Calu3 (cell line): ENCODE data around the gene GPI. TPM values are rescaled to one million over a fixed set of nuclear protein-coding genes. Genes with fewer than 3 reads are reported as not detected.
"Not testable (repeated sequence)": the region's sequence is repeated elsewhere in the genome, so short reads cannot be mapped to it uniquely, and the experiment has no call there.

ENCODE experiments used
- BruUV-seq: library from RNA; stranded (reverse); fragments of 400-500 nt; replicated peaks from 2 replicates; lab custom pipeline; 2021; lab: Mats Ljungman, UMichigan
- CTCF ChIA-PET: fragments of 300-600 bp; sonication (Branson Sonifier 250); formaldehyde crosslinking; loops from one replicate; lab custom pipeline; 2022; ENCODE audit warnings: antibody characterized with exemption; lab: Charles Lee
- DNase-seq: peaks from one replicate; pipeline ENCODE4 v3.0.0; 2022
- H3K27ac Mint-ChIP-seq: one replicate; pipeline ENCODE4 v1.8.0; 2022; ENCODE audit warnings: mixed read lengths; ENCODE audit not compliant: unreplicated experiment
- H3K27me3 Mint-ChIP-seq: one replicate; pipeline ENCODE4 v1.8.0; 2022; ENCODE audit warnings: mixed read lengths; ENCODE audit not compliant: unreplicated experiment
- H3K36me3 Mint-ChIP-seq: one replicate; pipeline ENCODE4 v1.8.0; 2022; ENCODE audit warnings: mild to moderate bottlenecking, moderate library complexity, mixed read lengths; ENCODE audit not compliant: insufficient read depth, unreplicated experiment
- H3K4me1 Mint-ChIP-seq: one replicate; pipeline ENCODE4 v1.8.0; 2022; ENCODE audit warnings: mild to moderate bottlenecking, low read depth, mixed read lengths; ENCODE audit not compliant: unreplicated experiment
- H3K4me3 Mint-ChIP-seq: one replicate; pipeline ENCODE4 v1.8.0; 2022; ENCODE audit warnings: mild to moderate bottlenecking, low read depth, moderate library complexity, mixed read lengths; ENCODE audit not compliant: unreplicated experiment
- H3K9me3 Mint-ChIP-seq: one replicate; pipeline ENCODE4 v1.8.0; 2022; ENCODE audit warnings: low read depth, mixed read lengths; ENCODE audit not compliant: unreplicated experiment
- intact Hi-C: fragments of 100-400 bp; cut with micrococcal nuclease; formaldehyde crosslinking; loops from one replicate; pipeline ENCODE4 v1.10.0; 2022; ENCODE audit not compliant: unreplicated experiment
- total RNA-seq: library from RNA; stranded (reverse); gene quantifications from 2 replicates; pipeline ENCODE4 v1.2.3, GENCODE V29; 2022
- TF ChIP-seq, protein P1 (sequence below): fragments of 200-600 bp; IDR thresholded peaks from one replicate; pipeline ENCODE4 v1.8.0; 2022; ENCODE audit warnings: antibody characterized with exemption; ENCODE audit not compliant: unreplicated experiment

GPI gene
- total RNA-seq, 1 experiment from 2014 or later = 375 TPM

DNA sequence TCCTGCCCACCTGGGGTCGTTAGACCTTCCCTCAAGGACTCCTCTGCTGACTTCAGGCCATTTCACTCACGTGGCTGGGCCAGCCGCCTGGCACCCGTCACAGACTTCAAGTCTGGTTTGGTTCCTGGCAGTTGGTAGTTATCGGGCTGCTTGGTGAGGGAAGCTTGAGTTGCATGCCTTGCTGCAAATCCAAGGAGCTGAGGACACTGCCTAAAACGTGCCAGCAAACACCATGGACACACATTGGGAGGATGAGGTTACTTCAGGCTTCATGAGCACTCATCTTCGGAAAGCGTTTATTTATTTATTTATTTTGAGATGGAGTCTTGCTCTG, 2.6 kb downstream of the GPI start:
- CTCF ChIA-PET = no interaction called here
- intact Hi-C loops = no loop called here
- Mint-ChIP-seq H3K9me3 (no peaks in the 10 kb centered on the region), H3K27me3 (no peaks in the 10 kb centered on the region), H3K36me3 (peaks cover 67% of the 10 kb centered on the region), H3K4me3 (no peak overlapping the region), H3K27ac (peak overlapping the region; percentile 23), H3K4me1 (peaks cover 24% of the 10 kb centered on the region)
- DNase-seq = no peak
- TF ChIP-seq, protein P1, sequence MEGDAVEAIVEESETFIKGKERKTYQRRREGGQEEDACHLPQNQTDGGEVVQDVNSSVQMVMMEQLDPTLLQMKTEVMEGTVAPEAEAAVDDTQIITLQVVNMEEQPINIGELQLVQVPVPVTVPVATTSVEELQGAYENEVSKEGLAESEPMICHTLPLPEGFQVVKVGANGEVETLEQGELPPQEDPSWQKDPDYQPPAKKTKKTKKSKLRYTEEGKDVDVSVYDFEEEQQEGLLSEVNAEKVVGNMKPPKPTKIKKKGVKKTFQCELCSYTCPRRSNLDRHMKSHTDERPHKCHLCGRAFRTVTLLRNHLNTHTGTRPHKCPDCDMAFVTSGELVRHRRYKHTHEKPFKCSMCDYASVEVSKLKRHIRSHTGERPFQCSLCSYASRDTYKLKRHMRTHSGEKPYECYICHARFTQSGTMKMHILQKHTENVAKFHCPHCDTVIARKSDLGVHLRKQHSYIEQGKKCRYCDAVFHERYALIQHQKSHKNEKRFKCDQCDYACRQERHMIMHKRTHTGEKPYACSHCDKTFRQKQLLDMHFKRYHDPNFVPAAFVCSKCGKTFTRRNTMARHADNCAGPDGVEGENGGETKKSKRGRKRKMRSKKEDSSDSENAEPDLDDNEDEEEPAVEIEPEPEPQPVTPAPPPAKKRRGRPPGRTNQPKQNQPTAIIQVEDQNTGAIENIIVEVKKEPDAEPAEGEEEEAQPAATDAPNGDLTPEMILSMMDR = no peak
- BruUV-seq = no TSS peak

DNA sequence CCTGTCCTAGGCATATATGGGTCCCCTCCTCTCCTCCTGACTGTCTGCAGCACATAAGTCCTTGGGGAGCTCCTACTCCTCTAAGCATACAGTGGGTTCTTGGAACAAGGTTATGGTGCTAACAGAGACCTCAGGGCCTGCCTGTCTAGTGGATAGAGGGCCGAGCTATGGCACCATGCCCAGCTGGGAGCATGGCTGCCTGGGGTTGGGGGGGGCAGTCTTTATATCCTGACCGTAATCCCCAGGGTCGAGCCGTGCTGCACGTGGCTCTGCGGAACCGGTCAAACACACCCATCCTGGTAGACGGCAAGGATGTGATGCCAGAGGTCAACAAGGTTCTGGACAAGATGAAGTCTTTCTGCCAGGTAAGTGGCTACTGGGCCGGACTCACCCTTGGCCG, 3.3 kb downstream of the GPI start:
- peak overlapping the region; percentile 23 for H3K27ac Mint-ChIP-seq
- H3K9me3 Mint-ChIP-seq = no peaks in the 10 kb centered on the region
- peaks cover 24% of the 10 kb centered on the region for H3K4me1 Mint-ChIP-seq
- peaks cover 72% of the 10 kb centered on the region for H3K36me3 Mint-ChIP-seq
- BruUV-seq = no TSS peak
- no peak overlapping the region for H3K4me3 Mint-ChIP-seq
- TF ChIP-seq, protein P1 = no peak
- no peak for DNase-seq
- intact Hi-C loops = no loop called here
- CTCF ChIA-PET = interaction anchor here (0.6 kb wide), 1 partner anchor 458 kb away, joined by 7 read pairs; no protein-coding TSS in a partner anchor
- H3K27me3 Mint-ChIP-seq = no peaks in the 10 kb centered on the region

DNA sequence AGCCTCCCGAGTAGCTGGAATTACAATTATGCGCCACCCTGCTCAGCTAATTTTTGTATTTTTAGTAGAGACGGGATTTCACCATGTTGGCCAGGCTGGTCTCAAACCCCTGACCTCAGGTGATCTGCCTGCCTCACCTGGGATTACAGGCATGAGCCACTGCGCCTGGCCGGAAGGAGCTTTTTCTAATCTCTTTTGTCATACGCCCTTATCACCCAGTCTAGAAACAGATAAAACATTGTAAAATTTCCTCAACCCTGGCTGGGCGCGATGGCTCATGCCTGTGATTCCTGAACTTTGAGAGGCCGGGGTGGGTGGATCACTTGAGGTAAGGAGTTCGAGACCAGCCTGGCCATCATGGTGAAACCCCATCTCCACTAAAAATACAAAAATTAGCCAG, 4.2 kb downstream of the GPI start:
- H3K27me3 Mint-ChIP-seq, H3K9me3 Mint-ChIP-seq, intact Hi-C loops, H3K27ac Mint-ChIP-seq, BruUV-seq, H3K4me3 Mint-ChIP-seq, DNase-seq: not testable (repeated sequence)
- CTCF ChIA-PET = interaction anchor here (1.0 kb wide), 1 partner anchor 10 kb away, joined by 3 read pairs; no protein-coding TSS in a partner anchor
- H3K36me3 Mint-ChIP-seq = peaks cover 78% of the 10 kb centered on the region
- peaks cover 24% of the 10 kb centered on the region for H3K4me1 Mint-ChIP-seq

DNA sequence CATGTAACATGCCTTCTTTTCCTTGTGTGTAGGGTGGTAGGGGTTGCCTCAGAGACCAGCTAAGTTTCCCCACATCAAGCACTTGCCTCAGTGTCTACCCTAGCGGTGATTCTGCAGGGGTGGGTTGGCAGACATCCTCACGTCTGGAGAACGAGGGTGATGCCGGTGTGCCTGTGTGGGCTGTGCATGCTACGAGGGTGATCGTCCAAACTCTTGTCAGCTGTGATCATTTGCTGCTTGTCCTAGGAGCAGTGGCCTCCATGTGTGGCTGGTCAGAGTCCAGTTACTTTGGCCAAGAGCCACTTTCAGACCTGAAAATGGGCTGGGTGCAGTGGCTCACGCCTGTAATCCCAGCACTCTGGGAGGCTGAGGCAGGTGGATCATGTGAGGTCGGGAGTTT, 5.1 kb downstream of the GPI start:
- H3K9me3 Mint-ChIP-seq = no peaks in the 10 kb centered on the region
- no peak overlapping the region for H3K4me3 Mint-ChIP-seq
- intact Hi-C loops = no loop called here
- DNase-seq = no peak
- peaks cover 79% of the 10 kb centered on the region for H3K36me3 Mint-ChIP-seq
- BruUV-seq = no TSS peak
- no peaks in the 10 kb centered on the region for H3K27me3 Mint-ChIP-seq
- TF ChIP-seq, protein P1 = no peak
- peaks cover 24% of the 10 kb centered on the region for H3K4me1 Mint-ChIP-seq
- no peak overlapping the region for H3K27ac Mint-ChIP-seq
- CTCF ChIA-PET = interaction anchor here (0.7 kb wide), 1 partner anchor 189 kb away, joined by 3 read pairs; no protein-coding TSS in a partner anchor

DNA sequence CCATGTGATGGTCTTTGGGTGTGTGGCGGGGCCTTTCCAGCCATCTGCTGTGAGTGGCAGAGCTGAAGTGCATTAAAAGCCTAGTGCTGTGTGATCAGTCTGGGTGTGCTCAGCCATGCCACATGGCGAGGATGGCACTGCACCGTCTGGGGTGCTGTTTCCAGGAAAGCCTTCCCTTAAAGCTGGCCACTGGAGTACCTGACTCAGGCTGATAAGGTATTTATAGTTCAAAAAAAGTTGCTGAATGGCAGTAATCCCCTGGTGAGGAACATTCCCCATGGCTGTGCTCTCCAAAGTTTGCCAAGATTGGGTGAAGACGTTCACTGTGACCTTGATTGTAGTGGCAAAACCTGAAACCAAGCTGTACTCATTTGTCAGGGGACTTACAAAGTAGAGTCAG, 6.0 kb downstream of the GPI start:
- DNase-seq = no peak
- Mint-ChIP-seq H3K27ac (peak overlapping the region; percentile 4), H3K27me3 (no peaks in the 10 kb centered on the region), H3K4me1 (peaks cover 24% of the 10 kb centered on the region), H3K9me3 (no peaks in the 10 kb centered on the region), H3K36me3 (peaks cover 79% of the 10 kb centered on the region), H3K4me3 (no peak overlapping the region)
- BruUV-seq = no TSS peak
- TF ChIP-seq, protein P1 = no peak
- CTCF ChIA-PET = interaction anchor here (0.7 to 0.9 kb wide), 2 partner anchors 111 to 998 kb away, joined by 3 to 4 read pairs; no protein-coding TSS in a partner anchor
- intact Hi-C loops = no loop called here
